AG10803 (cell line): ENCODE measurements around the gene OR5H6.

Experiments
- DNase-seq: peaks from one replicate; pipeline ENCODE4 v3.0.0; 2010; ENCODE audit warnings: low read depth
- H3K4me3 ChIP-seq: 2 replicates; pipeline ENCODE4 v1.5.1; 2011; ENCODE audit warnings: mild to moderate bottlenecking, low read length, control low read depth
- TF ChIP-seq, protein P1 (sequence below): conservative IDR thresholded peaks from 2 replicates; pipeline ENCODE4 v1.5.1; 2011; ENCODE audit warnings: mild to moderate bottlenecking, low read length, control low read depth, inconsistent platforms

Gene OR5H6

DNA sequence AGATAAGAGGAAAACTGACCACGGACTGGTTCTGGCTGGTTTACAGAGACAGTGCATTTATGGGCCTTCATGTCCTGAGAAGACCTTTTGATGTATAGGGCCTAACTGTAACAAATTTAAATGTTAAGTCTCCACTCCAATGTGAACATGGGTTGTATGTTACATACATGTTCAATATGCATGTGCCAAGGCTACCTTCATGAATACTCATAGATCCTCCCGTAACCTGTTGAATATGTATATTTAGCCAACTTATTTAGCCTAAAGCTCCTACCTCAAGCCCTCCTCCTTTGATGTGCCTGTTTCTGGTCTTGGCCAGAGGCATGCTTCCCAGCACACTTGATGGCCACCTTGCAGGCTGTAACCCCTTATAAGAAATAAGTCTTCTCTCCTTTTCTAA, 18.2 kb downstream of the OR5H6 start, which contains the start of gene OR5H2:
Gene OR5H2, plus strand, starts transcription at position 301 of the 400 bp plus-strand sequence. CDS start 398 bp downstream, outside the sequence.
- no peak for DNase-seq
- TF ChIP-seq, protein P1, sequence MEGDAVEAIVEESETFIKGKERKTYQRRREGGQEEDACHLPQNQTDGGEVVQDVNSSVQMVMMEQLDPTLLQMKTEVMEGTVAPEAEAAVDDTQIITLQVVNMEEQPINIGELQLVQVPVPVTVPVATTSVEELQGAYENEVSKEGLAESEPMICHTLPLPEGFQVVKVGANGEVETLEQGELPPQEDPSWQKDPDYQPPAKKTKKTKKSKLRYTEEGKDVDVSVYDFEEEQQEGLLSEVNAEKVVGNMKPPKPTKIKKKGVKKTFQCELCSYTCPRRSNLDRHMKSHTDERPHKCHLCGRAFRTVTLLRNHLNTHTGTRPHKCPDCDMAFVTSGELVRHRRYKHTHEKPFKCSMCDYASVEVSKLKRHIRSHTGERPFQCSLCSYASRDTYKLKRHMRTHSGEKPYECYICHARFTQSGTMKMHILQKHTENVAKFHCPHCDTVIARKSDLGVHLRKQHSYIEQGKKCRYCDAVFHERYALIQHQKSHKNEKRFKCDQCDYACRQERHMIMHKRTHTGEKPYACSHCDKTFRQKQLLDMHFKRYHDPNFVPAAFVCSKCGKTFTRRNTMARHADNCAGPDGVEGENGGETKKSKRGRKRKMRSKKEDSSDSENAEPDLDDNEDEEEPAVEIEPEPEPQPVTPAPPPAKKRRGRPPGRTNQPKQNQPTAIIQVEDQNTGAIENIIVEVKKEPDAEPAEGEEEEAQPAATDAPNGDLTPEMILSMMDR: no peak
- no peak within 1 kb of the TSS for H3K4me3 ChIP-seq

DNA sequence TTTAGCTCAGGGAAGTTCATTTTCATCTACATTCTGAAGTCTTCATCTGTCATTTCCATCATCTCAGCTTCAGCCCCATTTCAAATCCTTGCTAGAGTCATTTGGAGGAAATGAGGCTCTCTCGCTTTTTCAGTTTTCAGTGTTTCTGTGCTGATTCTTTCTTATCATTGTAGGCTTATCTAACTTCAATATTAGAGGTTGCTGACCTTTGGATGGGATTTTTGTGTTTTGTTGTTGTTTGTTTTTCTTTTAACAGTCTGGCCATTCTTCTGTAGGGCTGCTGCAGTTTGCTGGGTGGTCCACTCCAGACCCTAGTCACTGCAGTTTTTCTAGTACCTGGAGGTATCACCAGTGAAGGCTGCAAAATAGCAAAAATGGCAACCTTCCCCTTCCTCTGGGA, 26.9 kb downstream of the OR5H6 start:
- DNase-seq: no peak
- no peak overlapping the region for H3K4me3 ChIP-seq
- TF ChIP-seq, protein P1: no peak

DNA sequence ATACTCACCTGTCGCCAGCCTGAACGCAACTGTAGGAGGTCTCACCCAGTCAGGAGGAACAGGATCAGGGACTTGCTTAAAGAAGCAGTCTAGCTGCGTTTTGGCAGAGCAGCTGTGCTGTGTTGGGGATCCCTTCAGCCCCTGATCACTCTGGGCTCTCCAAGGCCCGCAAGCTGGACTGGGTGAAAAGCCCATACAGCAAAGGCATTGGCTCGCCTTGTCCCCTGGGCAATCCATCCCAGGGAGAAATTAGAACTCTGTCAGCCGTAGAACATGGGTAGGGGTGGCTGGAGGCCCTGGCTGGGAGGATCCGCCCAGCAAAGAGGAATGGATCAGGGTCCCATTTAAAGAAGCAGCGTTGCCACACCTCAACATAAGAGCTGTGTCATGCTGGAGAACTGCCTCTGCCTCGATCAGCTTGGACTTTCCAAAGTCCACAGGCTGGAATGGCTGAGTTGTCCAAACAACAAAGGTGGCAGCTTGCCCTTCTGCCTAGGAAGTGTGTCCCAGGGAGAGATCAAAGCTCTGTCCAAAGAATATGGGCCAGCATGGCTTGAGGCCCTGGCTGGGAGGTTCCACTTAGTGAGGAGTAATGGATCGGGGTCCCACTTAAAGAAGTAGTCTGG, 27.4 kb downstream of the OR5H6 start:
- no peak for DNase-seq
- H3K4me3 ChIP-seq: no peak overlapping the region
- TF ChIP-seq, protein P1: no peak
